ENCODE data around the gene AGBL4.

DNA sequence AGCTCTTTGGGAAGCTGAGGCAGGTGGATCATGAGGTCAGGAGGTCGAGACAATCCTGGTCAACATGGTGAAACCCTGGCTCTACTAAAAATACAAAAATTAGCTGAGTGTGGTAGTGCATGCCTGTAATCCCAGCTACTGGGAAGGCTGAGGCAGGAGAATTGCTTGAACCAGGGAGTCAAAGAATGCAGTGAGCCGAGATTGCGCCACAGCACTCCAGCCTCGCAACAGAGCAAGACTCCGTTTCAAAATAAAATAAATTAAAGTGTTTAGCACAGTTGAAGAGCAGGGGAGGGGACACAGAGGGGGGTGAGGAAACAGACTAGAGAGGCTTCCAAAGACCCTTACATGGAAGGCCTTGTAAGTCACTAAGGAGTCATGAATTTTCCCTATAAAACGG is 1420.5 kb downstream of the AGBL4 start:
- TF ChIP-seq, protein P1, sequence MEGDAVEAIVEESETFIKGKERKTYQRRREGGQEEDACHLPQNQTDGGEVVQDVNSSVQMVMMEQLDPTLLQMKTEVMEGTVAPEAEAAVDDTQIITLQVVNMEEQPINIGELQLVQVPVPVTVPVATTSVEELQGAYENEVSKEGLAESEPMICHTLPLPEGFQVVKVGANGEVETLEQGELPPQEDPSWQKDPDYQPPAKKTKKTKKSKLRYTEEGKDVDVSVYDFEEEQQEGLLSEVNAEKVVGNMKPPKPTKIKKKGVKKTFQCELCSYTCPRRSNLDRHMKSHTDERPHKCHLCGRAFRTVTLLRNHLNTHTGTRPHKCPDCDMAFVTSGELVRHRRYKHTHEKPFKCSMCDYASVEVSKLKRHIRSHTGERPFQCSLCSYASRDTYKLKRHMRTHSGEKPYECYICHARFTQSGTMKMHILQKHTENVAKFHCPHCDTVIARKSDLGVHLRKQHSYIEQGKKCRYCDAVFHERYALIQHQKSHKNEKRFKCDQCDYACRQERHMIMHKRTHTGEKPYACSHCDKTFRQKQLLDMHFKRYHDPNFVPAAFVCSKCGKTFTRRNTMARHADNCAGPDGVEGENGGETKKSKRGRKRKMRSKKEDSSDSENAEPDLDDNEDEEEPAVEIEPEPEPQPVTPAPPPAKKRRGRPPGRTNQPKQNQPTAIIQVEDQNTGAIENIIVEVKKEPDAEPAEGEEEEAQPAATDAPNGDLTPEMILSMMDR (conservative IDR thresholded peaks at IDR 0.05; ENCODE audit: low read depth, low read length), result no peak
- TF ChIP-seq EZH2 (IDR thresholded peaks at IDR 0.05; ENCODE audit: low read length, unreplicated experiment), result no peak
- no peak for TF ChIP-seq EZH2phosphoT487 (IDR thresholded peaks at IDR 0.05; ENCODE audit: borderline replicate concordance, low read length)
